ENCODE data around the gene TMEM175. TPM values are rescaled to one million over a fixed set of nuclear protein-coding genes. Genes with fewer than 3 reads are reported as not detected.

The TMEM175 gene
- total and polyA plus RNA-seq, 9 of the 15 experiments (the other 6 are each of a cell fraction or from before 2014, with no cell fraction given): 0.13 to 30.9 (median 9.4) TPM

DNA sequence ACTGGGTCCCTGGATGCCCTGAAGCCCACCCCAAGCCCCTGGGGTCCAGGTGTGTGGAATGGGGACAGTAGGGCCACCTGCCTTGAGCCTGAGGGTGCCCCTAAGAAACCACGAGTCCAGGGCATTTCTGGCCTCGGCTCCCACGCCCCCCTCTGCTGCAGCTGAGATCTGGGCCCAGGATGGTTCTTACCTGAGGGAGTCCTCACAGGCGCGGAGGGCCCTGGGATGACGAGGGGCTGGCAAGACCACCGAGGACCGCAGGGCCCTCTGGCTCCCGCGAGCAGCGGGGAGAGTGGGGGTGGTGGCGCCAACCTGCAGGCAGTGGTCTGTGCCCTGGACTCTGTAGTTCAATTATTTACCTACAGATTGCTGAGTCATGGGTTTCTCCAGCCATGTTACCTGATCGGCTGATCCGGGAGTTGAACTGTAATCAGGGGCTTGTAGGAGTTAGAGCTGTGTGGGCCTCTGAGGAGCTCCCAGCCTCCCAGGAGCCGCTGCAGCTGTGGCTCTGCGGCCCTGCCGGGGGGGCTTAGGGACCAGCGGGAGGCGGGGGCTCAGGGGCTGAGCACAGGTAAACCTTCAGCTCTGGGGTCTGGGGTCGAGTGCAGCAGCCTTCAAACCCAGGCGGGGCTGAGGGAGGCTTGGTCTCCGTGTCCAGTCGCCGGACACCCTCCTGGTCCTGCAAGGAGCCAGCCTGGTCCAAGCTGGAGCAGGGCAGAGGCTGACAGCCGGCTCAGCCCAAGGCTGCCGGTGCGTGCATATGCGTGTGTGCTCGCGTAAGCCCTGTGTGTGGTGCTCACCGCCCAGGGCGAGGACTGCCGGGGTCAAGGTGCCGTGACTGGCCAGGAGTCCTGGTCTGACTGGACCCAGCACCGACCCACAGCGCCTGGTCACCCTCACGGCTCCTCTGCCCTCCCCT, 61.1 kb downstream of the TMEM175 start, which contains the start of gene SLC26A1 (continued):
- TF ChIP-seq, protein P1, sequence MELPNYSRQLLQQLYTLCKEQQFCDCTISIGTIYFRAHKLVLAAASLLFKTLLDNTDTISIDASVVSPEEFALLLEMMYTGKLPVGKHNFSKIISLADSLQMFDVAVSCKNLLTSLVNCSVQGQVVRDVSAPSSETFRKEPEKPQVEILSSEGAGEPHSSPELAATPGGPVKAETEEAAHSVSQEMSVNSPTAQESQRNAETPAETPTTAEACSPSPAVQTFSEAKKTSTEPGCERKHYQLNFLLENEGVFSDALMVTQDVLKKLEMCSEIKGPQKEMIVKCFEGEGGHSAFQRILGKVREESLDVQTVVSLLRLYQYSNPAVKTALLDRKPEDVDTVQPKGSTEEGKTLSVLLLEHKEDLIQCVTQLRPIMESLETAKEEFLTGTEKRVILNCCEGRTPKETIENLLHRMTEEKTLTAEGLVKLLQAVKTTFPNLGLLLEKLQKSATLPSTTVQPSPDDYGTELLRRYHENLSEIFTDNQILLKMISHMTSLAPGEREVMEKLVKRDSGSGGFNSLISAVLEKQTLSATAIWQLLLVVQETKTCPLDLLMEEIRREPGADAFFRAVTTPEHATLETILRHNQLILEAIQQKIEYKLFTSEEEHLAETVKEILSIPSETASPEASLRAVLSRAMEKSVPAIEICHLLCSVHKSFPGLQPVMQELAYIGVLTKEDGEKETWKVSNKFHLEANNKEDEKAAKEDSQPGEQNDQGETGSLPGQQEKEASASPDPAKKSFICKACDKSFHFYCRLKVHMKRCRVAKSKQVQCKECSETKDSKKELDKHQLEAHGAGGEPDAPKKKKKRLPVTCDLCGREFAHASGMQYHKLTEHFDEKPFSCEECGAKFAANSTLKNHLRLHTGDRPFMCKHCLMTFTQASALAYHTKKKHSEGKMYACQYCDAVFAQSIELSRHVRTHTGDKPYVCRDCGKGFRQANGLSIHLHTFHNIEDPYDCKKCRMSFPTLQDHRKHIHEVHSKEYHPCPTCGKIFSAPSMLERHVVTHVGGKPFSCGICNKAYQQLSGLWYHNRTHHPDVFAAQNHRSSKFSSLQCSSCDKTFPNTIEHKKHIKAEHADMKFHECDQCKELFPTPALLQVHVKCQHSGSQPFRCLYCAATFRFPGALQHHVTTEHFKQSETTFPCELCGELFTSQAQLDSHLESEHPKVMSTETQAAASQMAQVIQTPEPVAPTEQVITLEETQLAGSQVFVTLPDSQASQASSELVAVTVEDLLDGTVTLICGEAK (IDR thresholded peaks at IDR 0.05): no peak
- TF ChIP-seq, protein P1 (CRISPR knock-in tag; IDR thresholded peaks at IDR 0.05): no peak
- TF ChIP-seq, protein P2, sequence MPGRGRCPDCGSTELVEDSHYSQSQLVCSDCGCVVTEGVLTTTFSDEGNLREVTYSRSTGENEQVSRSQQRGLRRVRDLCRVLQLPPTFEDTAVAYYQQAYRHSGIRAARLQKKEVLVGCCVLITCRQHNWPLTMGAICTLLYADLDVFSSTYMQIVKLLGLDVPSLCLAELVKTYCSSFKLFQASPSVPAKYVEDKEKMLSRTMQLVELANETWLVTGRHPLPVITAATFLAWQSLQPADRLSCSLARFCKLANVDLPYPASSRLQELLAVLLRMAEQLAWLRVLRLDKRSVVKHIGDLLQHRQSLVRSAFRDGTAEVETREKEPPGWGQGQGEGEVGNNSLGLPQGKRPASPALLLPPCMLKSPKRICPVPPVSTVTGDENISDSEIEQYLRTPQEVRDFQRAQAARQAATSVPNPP (IDR thresholded peaks at IDR 0.05; ENCODE audit: borderline replicate concordance, insufficient read depth, insufficient read length): no peak
- TF ChIP-seq PHTF2 (CRISPR knock-in tag; IDR thresholded peaks at IDR 0.05): no peak
- no peak for TF ChIP-seq SAP30 (IDR thresholded peaks at IDR 0.05; ENCODE audit: borderline replicate concordance, insufficient read depth, low read depth, low read length, poor library complexity, severe bottlenecking)
- no peak for TF ChIP-seq MLLT1 (IDR thresholded peaks at IDR 0.05)
- TF ChIP-seq KDM2B (CRISPR knock-in tag; IDR thresholded peaks at IDR 0.05): no peak
- peak; percentile 98 for TF ChIP-seq ZNF316 (IDR thresholded peaks at IDR 0.05)
- peak; percentile 16; the same call in 1 of the 2 replicates for TF ChIP-seq BHLHE40 (IDR thresholded peaks at IDR 0.05; ENCODE audit: low read length)
- no peak for TF ChIP-seq KAT2B (IDR thresholded peaks at IDR 0.05; ENCODE audit: low read depth, low read length)
- no peak for TF ChIP-seq SREBF2 (CRISPR knock-in tag; IDR thresholded peaks at IDR 0.05)
- 0 out of 2 replicates have a peak, but pooled peaks have one; percentile 19 for TF ChIP-seq JUND (IDR thresholded peaks at IDR 0.05; ENCODE audit: borderline replicate concordance, low read depth, low read length)
- TF ChIP-seq JUND (tag; IDR thresholded peaks at IDR 0.05; ENCODE audit: borderline replicate concordance, low read depth, low read length): no peak; the same call in 2 of the 3 replicates
- TF ChIP-seq JUNB (CRISPR knock-in tag; conservative IDR thresholded peaks at IDR 0.05): no peak
- no peak for TF ChIP-seq GTF2A2 (tag; IDR thresholded peaks at IDR 0.05)
- no peak for TF ChIP-seq PURB (CRISPR knock-in tag; IDR thresholded peaks at IDR 0.05; ENCODE audit: low read depth)

Measured in K562 (cell line).